ENCODE data around the gene AKT3.
"Not testable (repeated sequence)": the region's sequence is repeated elsewhere in the genome, so short reads cannot be mapped to it uniquely, and the experiment has no call there.

Gene AKT3

DNA sequence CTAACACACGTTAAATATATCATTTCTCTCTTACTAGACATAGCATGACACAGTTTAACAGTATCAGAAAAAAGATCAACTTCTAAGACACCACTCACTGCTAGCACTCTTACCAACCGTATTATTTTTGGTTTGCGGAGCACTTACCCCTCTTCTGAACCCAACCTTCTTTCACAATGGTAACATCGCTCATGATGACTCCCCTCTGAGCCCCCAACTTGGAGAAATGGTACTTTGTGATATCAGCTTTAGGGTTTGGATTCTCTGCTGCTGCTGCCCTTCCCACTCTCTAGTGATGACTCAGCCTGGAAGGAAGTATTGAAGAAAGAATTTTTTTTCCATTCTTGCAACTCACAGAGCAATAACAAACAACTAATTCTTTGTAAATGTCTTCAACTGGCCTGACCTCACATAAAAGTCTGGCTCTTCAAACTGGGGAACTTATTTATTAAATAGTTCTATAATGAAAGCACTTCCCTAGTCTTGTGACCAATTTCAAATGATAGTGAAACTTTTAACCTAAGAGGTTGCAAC is 7.0 kb downstream of the AKT3 start:
- no peak for DNase-seq (ENCODE audit: low read depth in 3 of 3, low spot score in 1 of 3)

DNA sequence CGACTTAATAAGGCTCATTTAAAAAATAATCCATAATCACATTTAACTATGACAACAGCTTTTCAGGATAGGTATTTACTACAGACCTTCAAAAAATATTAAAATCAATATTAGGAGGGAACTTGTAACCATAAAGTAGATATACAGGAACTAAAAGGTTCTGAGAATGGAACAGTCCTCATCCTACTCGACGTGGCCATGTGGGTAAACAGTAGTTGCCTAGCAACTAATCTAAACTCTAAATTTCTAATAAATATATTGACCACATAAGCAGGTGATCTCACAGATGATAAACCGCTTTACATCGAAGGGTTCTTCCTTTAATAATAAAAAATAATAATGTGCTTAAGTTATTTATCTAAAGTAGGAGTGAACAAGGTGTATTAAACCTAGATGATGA is 7.9 kb downstream of the AKT3 start:
- no peak for DNase-seq (ENCODE audit: low read depth in 3 of 3, low spot score in 1 of 3)

DNA sequence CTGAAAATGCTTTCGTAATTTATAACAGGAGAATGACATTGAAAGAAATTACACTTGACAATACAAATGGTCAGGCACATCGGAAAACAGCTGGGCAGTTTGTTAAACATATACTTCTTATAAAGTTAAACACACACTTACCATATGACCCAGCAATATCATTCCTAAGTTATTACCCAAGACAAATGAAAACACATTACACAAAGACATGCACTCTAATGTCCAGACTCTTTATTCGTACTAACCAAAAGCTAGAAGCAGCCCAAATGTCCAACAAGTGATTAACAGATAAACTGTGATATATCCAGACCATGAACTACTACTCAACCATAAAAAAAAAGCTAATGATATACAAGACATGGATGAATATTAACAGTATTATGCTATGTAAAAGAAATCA is 8.5 kb downstream of the AKT3 start:
- DNase-seq (ENCODE audit: low read depth in 3 of 3, low spot score in 1 of 3), result no peak

DNA sequence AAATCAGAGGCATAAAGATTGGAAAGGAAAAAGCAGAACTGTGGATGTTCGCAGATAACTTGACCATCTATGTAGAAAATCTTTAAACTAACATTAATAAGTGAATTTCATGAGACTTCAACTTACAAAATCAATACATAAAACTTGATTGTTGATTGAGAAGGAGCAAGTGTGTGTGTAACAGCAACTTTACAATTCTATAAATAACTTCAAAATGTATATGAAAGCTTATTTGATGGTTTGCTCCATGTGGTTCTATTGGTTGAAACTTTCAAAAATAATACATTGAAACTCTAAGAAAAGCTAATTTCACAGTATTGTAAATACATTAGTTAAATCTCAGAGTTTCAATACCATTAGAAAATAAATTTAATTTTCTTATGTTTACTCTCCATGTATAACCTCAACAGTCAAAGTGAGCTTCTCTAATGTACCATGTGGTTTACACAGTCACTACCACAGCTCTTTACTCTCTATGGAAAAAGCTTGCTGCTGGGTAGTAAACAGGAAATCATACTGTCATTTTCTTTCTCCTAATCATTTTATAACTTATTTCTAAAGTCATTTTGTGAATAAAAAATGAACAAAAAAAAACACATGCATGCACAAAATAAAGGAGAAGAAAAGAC is 12.0 kb downstream of the AKT3 start:
- no peak for DNase-seq (ENCODE audit: low read depth in 3 of 3, low spot score in 1 of 3)

DNA sequence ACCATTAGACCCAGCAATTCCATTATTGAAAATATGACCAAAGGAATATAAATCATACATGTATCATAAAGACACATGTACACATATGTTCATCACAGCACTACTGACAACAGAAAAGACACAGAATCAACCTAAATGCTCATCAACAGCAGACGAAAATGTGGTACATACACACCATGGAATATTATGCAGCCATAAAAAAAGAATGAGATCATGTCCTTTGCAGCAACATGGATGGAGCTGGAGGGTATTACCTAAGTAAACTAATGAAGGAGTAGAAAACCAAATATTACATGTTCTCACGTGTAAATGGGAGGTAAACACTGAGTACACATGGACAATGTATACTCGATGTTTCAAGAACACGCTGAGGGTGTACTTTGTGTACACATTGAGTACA is 15.9 kb downstream of the AKT3 start:
- no peak for DNase-seq (ENCODE audit: low read depth in 3 of 3, low spot score in 1 of 3)

DNA sequence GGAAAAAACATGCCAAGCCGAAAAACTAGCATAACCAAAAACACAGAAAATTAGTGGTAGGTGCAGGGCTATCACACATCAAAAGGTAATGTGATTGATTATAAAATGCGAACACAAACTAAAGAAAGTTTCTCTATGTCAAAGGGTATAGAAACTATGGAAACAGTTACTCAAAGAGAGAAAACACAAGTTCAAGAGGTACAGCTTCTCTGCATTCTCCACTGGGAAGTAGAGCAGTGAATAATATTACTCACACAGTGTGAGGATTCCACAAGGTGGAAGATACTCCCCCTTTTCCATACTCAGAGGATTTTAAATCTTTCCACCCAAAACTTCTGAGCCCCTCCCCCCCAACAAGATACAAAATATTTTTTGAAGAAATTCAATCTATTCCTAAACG is 18.6 kb downstream of the AKT3 start:
- no peak for DNase-seq (ENCODE audit: low read depth in 3 of 3, low spot score in 1 of 3)

DNA sequence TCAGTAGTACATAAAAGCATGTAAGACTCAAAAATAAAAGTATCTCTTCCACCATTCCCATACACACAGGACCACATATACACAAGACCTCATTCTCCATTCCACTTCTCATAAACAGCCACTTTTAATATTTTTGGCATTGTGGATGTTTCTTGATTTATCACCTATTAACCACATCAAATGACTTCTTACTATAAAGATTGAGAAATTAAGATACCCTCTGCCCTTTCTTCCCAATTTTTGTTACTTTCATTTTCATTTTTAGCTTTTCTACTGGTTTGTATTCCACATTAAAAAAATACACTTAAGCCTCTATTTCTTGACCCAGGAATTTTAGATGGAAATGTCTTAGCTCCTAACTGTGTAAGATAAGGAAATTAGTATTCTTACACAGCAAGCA is 22.8 kb downstream of the AKT3 start:
- no peak for DNase-seq (ENCODE audit: low read depth in 3 of 3, low spot score in 1 of 3)

DNA sequence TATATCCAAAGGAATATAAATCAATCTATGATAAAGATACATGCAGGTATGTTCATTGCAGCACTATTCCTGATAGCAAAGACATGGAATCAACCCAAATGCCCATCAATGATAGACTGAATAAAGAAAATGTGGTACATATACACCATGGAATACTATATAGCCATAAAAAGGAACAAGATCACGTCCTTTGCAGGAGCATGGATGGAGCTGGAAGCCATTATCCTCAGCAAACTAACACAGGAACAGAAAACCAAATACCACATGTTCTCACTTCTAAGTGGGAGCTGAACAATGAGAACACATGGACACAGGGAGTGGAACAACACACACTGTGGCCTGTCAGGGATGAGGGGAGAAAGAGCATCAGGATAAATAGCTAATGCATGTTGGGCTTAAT is 25.1 kb downstream of the AKT3 start:
- not testable (repeated sequence) for DNase-seq (ENCODE audit: low read depth in 3 of 3, low spot score in 1 of 3)

DNA sequence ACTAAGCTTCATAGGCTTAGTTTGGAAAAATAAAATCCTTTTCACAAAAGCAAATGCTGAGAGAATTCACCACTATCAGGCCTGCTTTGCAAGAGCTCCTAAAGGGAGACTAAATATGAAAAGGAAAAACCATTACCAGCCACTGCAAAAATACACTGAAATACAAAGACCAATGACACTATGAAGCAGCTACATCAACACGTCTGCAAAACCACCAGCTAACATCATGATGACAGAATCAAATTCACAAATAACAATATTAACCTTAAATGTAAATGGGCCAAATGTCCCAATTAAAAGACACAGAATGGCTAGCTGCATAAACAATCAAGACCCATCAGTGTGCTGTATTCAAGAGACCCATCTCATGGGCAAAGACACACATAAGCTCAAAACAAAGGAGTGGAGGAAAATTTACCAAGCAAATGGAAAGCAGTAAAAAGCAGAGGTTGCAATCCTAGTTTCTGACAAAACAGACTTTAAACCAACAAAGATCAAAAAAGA is 28.8 kb downstream of the AKT3 start:
- DNase-seq (ENCODE audit: low read depth in 3 of 3, low spot score in 1 of 3), result no peak

DNA sequence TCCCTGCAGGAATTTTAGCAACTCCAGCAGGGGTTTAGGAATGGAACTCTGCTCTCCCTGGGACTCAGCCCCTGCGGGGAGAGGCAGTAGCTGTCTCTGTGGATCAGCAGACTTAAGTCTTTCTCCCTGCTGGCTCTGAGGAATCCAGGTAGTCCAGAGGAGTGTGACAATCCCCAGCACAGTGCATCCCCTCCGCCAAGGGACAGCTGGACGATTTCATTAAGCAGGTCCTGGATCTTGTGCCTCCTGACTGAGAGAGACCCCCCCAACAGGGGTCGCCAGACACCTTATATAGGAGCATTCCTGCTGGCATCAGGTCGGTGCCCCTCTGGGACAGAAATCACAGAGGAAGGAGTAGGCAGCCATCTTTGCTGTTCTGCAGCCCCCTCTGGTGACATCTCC is 30.6 kb downstream of the AKT3 start:
- no peak for DNase-seq (ENCODE audit: low read depth in 3 of 3, low spot score in 1 of 3)

DNA sequence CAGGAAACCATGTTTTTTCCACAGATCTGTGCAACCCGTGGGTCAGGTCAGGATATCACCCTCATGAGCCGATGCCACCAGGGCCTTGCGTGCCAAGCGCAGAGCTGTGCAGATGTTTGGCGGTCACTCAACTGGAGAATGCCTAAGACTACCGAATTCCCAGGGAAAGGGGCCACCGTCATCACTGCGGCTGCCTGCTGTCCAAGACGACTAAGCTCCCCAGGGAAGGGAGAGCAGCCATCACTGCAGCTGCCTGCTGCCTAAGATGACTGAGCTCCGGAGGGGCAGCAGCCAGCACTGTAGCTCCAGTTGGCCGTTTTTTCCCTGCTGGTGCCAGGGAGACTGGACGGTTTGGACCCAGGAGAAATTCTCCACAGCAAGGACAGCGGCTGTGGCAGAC is 31.1 kb downstream of the AKT3 start:
- DNase-seq (ENCODE audit: low read depth in 3 of 3, low spot score in 1 of 3), result no peak

DNA sequence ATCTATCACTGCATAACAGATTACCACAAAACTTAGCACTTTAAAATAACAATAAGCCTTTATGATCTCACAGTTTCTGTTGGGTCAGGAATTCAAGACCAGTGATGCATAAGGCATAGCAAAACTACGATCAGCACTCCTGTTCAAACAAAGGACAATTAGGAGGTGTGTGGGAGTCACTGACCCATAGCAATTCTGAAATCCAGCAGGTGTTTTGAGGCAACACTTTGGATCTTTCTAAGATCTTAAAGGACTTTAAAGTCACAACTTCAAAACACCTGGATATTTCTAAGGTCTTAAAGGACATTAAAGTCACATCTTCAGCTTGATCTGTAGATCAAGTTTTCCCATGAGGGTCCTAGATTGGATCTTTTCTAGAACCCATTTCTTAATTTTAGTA is 35.3 kb downstream of the AKT3 start:
- DNase-seq (ENCODE audit: low read depth in 3 of 3, low spot score in 1 of 3), result no peak

DNA sequence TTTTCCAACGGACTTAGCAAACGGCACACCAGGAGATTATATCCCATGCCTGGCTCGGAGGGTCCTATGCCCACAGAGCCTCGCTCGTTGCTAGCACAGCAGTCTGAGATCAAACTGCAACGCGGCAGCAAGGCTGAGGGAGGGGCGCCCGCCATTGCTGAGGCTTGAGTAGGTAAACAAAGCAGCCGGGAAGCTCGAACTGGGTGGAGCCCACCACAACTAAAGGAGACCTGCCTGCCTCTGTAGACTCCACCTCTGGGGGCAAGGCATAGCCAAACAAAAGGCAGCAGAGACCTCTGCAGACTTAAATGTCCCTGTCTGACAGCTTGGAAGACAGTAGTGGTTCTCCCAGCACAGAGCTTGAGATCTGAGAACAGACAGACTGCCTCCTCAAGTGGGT is 42.7 kb downstream of the AKT3 start:
- DNase-seq (ENCODE audit: low read depth in 3 of 3, low spot score in 1 of 3), result not testable (repeated sequence)

DNA sequence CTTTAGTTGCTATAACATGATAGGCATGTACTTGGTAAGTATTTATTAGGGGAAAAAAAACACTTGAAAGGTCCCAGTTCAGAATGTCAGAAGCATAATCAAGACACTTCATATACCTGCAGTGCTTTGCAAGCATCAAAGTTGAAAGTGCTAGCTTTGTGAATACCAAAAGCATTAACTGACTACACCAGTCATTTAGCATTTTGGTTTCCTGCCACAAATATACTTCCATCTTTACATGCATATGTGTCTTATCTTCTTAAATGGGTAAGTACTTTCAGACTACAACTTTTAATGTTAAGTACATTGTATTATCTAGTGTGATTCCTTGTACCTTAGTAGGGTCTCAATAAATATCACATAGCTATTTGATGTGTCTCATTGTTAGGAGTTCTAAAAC is 43.7 kb downstream of the AKT3 start:
- DNase-seq (ENCODE audit: low read depth in 3 of 3, low spot score in 1 of 3), result no peak

DNA sequence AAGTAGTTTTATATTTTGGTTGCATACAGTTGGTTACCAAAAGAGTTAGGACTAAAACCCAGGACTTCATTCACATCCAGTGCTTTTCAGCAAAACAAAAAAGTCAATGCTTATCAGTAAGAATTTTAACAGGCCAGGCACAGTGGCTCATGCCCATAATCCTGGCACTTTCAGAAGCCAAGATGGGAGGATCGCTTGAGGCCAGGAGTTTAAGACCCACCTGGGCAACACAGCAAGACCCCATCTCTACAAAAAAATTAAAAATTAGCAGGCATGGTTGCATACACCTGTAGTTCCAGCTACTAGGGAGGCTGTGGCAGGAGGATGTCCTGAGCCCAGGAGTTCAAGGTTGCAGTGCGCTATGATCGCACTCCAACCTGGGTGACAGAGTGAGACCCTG is 47.3 kb downstream of the AKT3 start:
- DNase-seq (ENCODE audit: low read depth in 3 of 3, low spot score in 1 of 3), result no peak

DNA sequence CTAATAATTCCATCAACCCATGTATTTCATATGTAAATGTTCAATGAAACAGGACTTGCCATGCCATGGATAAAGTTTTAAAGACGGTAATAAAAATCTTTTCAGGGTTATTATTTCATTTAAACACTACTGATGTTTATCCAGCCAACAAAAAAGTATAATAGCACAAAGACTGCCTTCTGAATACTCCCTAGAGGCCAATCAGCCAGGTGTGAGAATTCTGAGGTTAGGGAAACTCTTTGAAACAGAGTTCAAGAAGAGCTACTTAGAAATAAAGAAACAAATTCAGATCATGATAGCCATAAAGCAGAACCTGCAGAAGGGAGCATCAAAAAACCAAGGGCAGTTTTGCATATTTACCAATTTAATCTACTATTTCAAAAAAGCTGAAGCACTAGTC is 48.7 kb downstream of the AKT3 start:
- no peak for DNase-seq (ENCODE audit: low read depth in 3 of 3, low spot score in 1 of 3)

DNA sequence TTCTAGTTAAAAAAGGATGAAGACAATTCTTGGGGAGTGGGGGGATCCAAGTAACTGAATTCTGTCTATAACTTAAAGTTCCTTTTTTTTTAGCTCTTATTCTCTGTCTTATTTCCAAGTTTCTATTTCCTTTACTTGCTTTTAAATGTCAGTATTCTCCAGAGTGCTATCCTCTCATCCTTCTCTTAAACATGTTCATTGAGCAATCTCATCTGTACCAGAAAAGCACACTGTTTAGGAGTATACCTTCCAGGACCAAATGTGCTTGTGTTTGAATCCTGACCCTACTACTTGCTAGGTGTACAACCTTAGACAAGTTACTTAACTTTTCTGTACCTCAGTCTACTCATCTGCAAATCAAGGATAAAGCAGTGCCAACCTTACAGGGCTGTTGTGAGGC is 50.1 kb downstream of the AKT3 start:
- no peak for DNase-seq (ENCODE audit: low read depth in 3 of 3, low spot score in 1 of 3)

DNA sequence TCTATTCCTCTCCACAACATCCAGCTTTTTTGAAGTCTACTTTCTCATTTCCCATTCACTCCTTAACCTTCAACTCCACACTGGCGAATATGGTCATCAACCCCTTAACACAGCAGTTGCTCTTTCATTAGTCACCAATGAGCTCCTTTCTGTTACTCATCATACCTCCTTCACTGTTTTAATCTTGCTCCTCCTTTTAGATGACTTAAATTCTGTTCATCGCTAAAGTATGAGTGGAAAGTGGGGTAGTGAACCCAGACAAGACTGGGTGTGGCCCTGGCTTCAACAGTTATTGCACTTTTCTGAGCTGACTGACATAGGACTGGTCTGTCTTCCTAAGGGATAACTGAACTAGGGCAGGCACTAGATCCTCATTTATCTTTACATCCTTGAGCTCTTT is 51.3 kb downstream of the AKT3 start:
- DNase-seq (ENCODE audit: low read depth in 3 of 3, low spot score in 1 of 3), result no peak

DNA sequence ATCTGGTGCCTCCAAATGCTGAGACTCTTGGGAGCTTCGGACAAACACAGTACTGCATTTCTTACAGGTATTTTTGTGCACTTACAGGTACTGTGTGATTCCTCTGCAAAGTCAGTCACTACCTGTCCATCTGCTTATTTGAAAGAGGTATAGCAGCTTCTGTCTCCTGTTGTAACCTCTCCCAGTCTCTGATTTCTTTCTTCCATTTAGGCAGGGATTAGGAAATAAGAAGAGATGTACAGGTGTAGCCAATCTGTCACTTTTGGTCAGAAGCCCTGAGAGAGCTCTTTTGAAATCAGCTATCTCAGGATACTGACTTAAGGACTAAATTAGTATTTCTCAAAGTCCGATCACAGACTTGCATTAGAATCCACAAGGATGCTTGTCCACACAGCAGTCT is 54.0 kb downstream of the AKT3 start:
- DNase-seq (ENCODE audit: low read depth in 3 of 3, low spot score in 1 of 3), result no peak

DNA sequence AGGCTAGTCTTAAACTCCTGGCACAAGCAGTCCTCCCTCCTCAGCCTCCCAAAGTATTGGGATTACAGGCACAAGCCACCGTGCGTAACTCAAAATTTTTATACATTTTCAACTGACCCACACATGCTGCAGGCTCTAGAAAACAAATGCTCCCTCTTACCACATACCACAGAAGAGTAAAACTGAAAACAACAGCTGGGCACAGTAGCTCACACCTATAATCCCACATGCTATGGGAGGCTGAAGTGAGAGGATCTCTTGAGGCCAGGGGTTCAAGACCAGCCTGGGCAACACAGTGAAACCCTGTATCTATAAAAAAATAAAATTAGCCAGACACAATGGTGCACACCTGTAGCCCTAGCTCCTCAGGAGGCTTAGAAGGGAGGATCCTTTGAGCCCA is 56.7 kb downstream of the AKT3 start:
- no peak for DNase-seq (ENCODE audit: low read depth in 3 of 3, low spot score in 1 of 3)

DNA sequence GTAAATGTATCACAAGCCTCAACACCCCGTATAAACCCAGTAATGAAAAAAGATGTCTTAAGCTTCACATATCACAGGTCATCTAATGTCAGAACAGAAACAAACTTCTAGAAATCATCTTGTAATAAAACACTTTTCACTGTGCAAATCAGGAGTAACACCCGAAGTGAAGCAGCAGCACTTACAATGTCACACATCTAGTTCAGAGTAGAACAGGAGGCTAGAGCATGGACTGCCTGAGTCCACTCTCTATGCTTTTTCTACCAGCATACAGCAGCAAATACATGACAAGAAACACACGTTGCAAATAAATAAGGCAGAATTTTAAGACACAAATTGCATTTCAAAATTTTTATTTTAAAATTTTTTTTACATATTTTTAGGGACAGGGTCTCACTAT is 57.2 kb downstream of the AKT3 start:
- DNase-seq (ENCODE audit: low read depth in 3 of 3, low spot score in 1 of 3), result no peak

DNA sequence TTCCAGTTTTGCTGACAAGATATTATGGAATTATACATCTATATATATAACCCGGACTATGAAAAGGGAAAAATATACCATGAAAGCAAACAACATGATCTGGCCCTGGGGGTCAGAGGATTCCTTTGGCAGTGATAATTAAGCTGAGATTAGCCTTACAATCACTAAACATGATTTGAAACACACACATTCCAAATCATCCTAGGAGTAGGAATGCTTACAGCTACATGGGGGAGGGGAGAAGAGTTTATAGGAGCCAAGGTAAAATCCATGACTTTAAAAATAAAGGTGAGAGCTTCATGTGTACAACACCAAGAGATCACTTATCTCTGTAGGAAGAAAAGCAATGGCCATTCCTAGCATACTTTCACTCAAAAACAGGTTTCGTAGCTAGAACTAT is 57.6 kb downstream of the AKT3 start:
- DNase-seq (ENCODE audit: low read depth in 3 of 3, low spot score in 1 of 3), result no peak

DNA sequence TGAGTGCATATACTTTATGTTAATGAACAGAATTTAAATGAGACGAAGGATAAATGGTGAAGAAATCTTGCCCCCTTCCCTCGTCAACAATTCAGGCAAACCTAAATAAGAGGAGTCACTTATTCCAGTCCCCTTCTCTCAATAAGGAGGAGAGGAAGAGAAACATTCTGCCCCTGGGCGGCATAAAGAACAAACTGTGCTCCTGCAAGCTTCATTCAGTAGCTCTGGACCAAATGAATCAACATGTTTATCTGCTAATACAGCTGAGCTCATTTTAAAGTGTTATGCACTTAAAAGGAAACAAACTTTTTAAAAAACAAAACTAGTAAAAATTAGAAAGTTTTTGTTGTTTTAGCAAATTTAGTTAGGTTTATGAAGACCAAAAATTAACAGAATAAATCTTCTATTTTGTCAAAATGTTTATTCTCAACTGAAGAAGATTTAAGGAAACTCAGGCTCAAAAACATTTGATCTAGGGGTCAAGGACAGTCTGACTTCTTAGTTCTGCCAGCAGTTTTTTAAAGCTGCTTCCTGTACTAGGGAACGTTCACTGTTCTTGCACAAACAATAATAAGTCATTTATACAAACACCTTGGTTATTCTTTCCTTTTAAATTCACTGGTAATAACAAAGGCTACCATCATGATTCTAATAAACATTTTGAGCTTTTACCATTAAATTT is 58.3 kb downstream of the AKT3 start:
- DNase-seq (ENCODE audit: low read depth in 3 of 3, low spot score in 1 of 3), result no peak

All from stimulated activated CD4-positive, alpha-beta T cell treated with anti-CD3 and anti-CD28 coated beads, TNF-alpha, amount 100 ng/mL, for 1 hour (primary cell).